Stimulated activated CD4-positive, alpha-beta T cell treated with anti-CD3 and anti-CD28 coated beads, Interleukin-2, amount 100 ng/mL, for 48 hours (primary cell): ENCODE results near the gene MYH16.
"Not testable (repeated sequence)": the region's sequence is repeated elsewhere in the genome, so short reads cannot be mapped to it uniquely, and the experiment has no call there.

Source experiments
- DNase-seq, 2 donors: peaks; one replicate each; pipeline ENCODE4 v3.0.0-alpha.2; 2020

Gene MYH16

GRCh38 chr7:99260395-99260794, 12.2 kb upstream of the MYH16 start:
- DNase-seq = no peak

GRCh38 chr7:99261646-99262045, 11.0 kb upstream of the MYH16 start:
- no peak for DNase-seq

GRCh38 chr7:99265848-99266480, 6.7 kb upstream of the MYH16 start:
- no peak for DNase-seq

- DNase-seq = no peak
These were observed 5.2 kb upstream of the MYH16 start for GRCh38 chr7:99267481-99267840.

GRCh38 chr7:99267841-99268576, 4.6 kb upstream of the MYH16 start:
- no peak for DNase-seq

- DNase-seq = no peak
These were observed 4.1 kb upstream of the MYH16 start for GRCh38 chr7:99268577-99268908.

GRCh38 chr7:99270702-99271101, 1.9 kb upstream of the MYH16 start:
- no peak for DNase-seq

- DNase-seq = not testable (repeated sequence)
These were observed 922 bp downstream of the MYH16 start for GRCh38 chr7:99273561-99273960.

GRCh38 chr7:99274908-99275307, 2.3 kb downstream of the MYH16 start:
- DNase-seq = not testable (repeated sequence)

GRCh38 chr7:99275496-99275895, 2.9 kb downstream of the MYH16 start:
- no peak for DNase-seq

- DNase-seq = no peak
These were observed 5.5 kb downstream of the MYH16 start for GRCh38 chr7:99278180-99278579.

- DNase-seq = not testable (repeated sequence)
These were observed 11.5 kb downstream of the MYH16 start for GRCh38 chr7:99284165-99284564.

GRCh38 chr7:99287779-99288534, 15.3 kb downstream of the MYH16 start:
- DNase-seq = no peak

GRCh38 chr7:99289185-99289584, 16.5 kb downstream of the MYH16 start:
- DNase-seq = no peak

- not testable (repeated sequence) for DNase-seq
These were observed 17.5 kb downstream of the MYH16 start for GRCh38 chr7:99290148-99290547.

GRCh38 chr7:99290980-99291607, 18.5 kb downstream of the MYH16 start:
- no peak for DNase-seq

- no peak for DNase-seq
These were observed 19.5 kb downstream of the MYH16 start for GRCh38 chr7:99292127-99292526.

GRCh38 chr7:99293167-99293566, 20.5 kb downstream of the MYH16 start:
- no peak for DNase-seq

- DNase-seq = no peak
These were observed 21.0 kb downstream of the MYH16 start for GRCh38 chr7:99293650-99294049.

- no peak for DNase-seq
These were observed 23.8 kb downstream of the MYH16 start for GRCh38 chr7:99296471-99296870.

- no peak for DNase-seq
These were observed 28.9 kb downstream of the MYH16 start for GRCh38 chr7:99301496-99301895.

GRCh38 chr7:99305473-99306260, 33.0 kb downstream of the MYH16 start:
- DNase-seq = no peak
